PC-3 (cell line): ENCODE data around the gene TFAP2D. TPM values are rescaled to one million over a fixed set of nuclear protein-coding genes. Genes with fewer than 3 reads are reported as not detected.

Experiments
- ATAC-seq: fragments of 200-7000 bp; cut with Tn5 transposase; 2 replicates; pipeline ENCODE4 v1.9.1; 2020; ENCODE audit warnings: mild to moderate bottlenecking, moderate library complexity
- BruUV-seq: library from RNA; stranded (reverse); fragments of 400-500 nt; replicated peaks from 2 replicates; lab custom pipeline; 2021; lab: Mats Ljungman, UMichigan
- CTCF ChIA-PET: fragments of 300-600 bp; sonication (Branson Sonifier 250); formaldehyde crosslinking; loops from one replicate; lab custom pipeline; 2022; ENCODE audit warnings: antibody characterized with exemption; lab: Charles Lee
- POLR2A ChIA-PET: fragments of 300-600 bp; sonication (Branson Sonifier 250); formaldehyde crosslinking; loops from one replicate; lab custom pipeline; 2022; ENCODE audit warnings: antibody characterized with exemption; ENCODE audit not compliant: unreplicated experiment; lab: Charles Lee
- DNase-seq: peaks from one replicate; pipeline ENCODE4 v3.0.0-alpha.2; 2015
- H2AFZ ChIP-seq: fragments of 300-600 bp; sonication (generic); 2 replicates; pipeline ENCODE4 v1.6.0; 2016; ENCODE audit warnings: antibody characterized with exemption, low read length
- H3F3A ChIP-seq: fragments of 300-600 bp; sonication (generic); one replicate; pipeline ENCODE4 v1.6.0; 2017; ENCODE audit warnings: antibody characterized with exemption, low read length, control low read depth, mild to moderate bottlenecking; ENCODE audit not compliant: unreplicated experiment
- H3K27ac ChIP-seq: fragments of 300-600 bp; sonication (generic); 2 replicates; pipeline ENCODE4 v1.5.1; 2016; ENCODE audit warnings: mild to moderate bottlenecking, low read length
- H3K27me3 ChIP-seq: fragments of 300-600 bp; sonication (generic); 2 replicates; pipeline ENCODE4 v1.6.1; 2016; ENCODE audit warnings: low read length, mixed read lengths
- H3K36me3 ChIP-seq: fragments of 300-600 bp; sonication (generic); 2 replicates; pipeline ENCODE4 v1.6.1; 2016; ENCODE audit warnings: low read depth, mixed run types, low read length, mixed read lengths
- H3K4me1 ChIP-seq: fragments of 300-600 bp; sonication (generic); 2 replicates; pipeline ENCODE4 v1.5.1; 2016; ENCODE audit warnings: low read length; ENCODE audit not compliant: insufficient read depth
- H3K4me2 ChIP-seq: fragments of 300-600 bp; sonication (generic); 2 replicates; pipeline ENCODE4 v1.6.0; 2016; ENCODE audit warnings: low read length
- H3K4me3 ChIP-seq: fragments of 300-600 bp; sonication (generic); 2 replicates; pipeline ENCODE4 v1.5.1; 2016; ENCODE audit warnings: mild to moderate bottlenecking, low read length, mixed read lengths
- H3K79me2 ChIP-seq: fragments of 300-600 bp; sonication (generic); 2 replicates; pipeline ENCODE4 v1.6.1; 2017; ENCODE audit warnings: low read length, mixed read lengths
- H3K9ac ChIP-seq: fragments of 300-600 bp; sonication (generic); 2 replicates; pipeline ENCODE4 v1.6.0; 2016; ENCODE audit warnings: mild to moderate bottlenecking, low read length
- H3K9me2 ChIP-seq: fragments of 300-600 bp; sonication (generic); replicated peaks from 2 replicates; pipeline ENCODE4 v1.6.1; 2016; ENCODE audit warnings: mixed run types, low read length, mixed read lengths
- H3K9me3 ChIP-seq: fragments of 300-600 bp; sonication (generic); 2 replicates; pipeline ENCODE4 v1.6.1; 2016; ENCODE audit warnings: low read length, mixed read lengths
- H4K20me1 ChIP-seq: fragments of 300-600 bp; sonication (generic); 2 replicates; pipeline ENCODE4 v1.6.1; 2016; ENCODE audit warnings: low read length, mixed read lengths
- EZH2 ChIP-seq: fragments of 300-600 bp; sonication (generic); IDR thresholded peaks from one replicate; pipeline ENCODE4 v1.6.1; 2017; ENCODE audit warnings: antibody characterized with exemption, mild to moderate bottlenecking, low read length; ENCODE audit not compliant: unreplicated experiment
- EZH2phosphoT487 ChIP-seq: fragments of 300-600 bp; sonication (generic); IDR thresholded peaks from 2 replicates; pipeline ENCODE4 v1.6.1; 2018; ENCODE audit warnings: mild to moderate bottlenecking, antibody characterized with exemption, low read length, borderline replicate concordance
- intact Hi-C: fragments of 100-400 bp; cut with micrococcal nuclease; formaldehyde crosslinking; loops from 2 replicates; pipeline ENCODE4 v1.9.0; 2023
- total RNA-seq: library from RNA; depleted of rRNA; stranded (reverse); fragments of >200 nt; gene quantifications from 2 replicates; pipeline ENCODE4 v1.2.3, GENCODE V29; 2014
- TF ChIP-seq, protein P1 (sequence below): fragments of 300-600 bp; sonication (generic); conservative IDR thresholded peaks from 2 replicates; pipeline ENCODE4 v1.5.1; 2017; ENCODE audit warnings: antibody characterized with exemption, low read depth, mild to moderate bottlenecking, low read length

The TFAP2D gene
- total RNA-seq, 1 experiment from 2014 or later = not detected

DNA sequence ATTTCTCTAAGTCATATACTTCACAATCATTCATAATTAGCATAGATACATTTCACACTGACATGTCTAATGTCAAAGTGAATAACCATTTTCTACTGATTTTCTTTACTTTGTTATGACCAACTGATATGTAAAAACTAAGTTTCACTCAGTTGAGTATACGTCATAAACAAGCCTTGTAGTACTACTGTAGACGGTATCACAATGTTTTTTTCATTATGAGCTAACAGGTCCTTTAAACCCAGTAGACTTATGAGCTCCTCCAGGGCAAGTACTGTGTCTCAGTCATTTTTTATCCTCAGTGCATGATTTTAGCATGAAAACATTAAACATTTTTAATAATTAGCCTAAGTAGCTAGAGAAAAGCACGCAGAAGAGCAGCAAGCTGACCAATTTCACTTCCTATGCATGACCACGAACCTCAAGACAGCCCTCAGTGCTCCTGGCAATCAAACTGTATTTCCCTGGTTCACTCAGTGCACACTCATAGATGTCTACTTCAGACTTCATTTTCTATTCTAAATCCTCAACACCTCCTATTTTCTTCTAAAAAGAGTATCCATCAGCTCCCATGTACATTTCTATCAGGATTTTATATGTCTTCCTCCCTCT, 32.0 kb upstream of the TFAP2D start:
- DNase-seq = no peak
- ChIA-PET POLR2A (no interaction called here), CTCF (no interaction called here)
- H3K4me3 ChIP-seq = no peak overlapping the region
- no peaks in the 10 kb centered on the region for H3K79me2 ChIP-seq
- no peaks in the 10 kb centered on the region for H3K9me2 ChIP-seq
- H3K9ac ChIP-seq = no peak overlapping the region
- intact Hi-C loops = no loop called here
- H3K4me2 ChIP-seq = no peak overlapping the region
- H3K4me1 ChIP-seq = no peaks in the 10 kb centered on the region
- TF ChIP-seq, protein P1, sequence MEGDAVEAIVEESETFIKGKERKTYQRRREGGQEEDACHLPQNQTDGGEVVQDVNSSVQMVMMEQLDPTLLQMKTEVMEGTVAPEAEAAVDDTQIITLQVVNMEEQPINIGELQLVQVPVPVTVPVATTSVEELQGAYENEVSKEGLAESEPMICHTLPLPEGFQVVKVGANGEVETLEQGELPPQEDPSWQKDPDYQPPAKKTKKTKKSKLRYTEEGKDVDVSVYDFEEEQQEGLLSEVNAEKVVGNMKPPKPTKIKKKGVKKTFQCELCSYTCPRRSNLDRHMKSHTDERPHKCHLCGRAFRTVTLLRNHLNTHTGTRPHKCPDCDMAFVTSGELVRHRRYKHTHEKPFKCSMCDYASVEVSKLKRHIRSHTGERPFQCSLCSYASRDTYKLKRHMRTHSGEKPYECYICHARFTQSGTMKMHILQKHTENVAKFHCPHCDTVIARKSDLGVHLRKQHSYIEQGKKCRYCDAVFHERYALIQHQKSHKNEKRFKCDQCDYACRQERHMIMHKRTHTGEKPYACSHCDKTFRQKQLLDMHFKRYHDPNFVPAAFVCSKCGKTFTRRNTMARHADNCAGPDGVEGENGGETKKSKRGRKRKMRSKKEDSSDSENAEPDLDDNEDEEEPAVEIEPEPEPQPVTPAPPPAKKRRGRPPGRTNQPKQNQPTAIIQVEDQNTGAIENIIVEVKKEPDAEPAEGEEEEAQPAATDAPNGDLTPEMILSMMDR = no peak
- TF ChIP-seq EZH2phosphoT487 (no peak), EZH2 (no peak)
- no peak overlapping the region for H3K27ac ChIP-seq
- no peaks in the 10 kb centered on the region for H4K20me1 ChIP-seq
- no peak overlapping the region for H2AFZ ChIP-seq
- no peaks in the 10 kb centered on the region for H3F3A ChIP-seq
- H3K27me3 ChIP-seq = peaks cover 26% of the 10 kb centered on the region
- no TSS peak for BruUV-seq
- H3K36me3 ChIP-seq = no peaks in the 10 kb centered on the region
- H3K9me3 ChIP-seq = no peaks in the 10 kb centered on the region
- ATAC-seq = no peak

- BruUV-seq = no TSS peak
- H3F3A ChIP-seq = no peaks in the 10 kb centered on the region
- H3K4me1 ChIP-seq = no peaks in the 10 kb centered on the region
- no peaks in the 10 kb centered on the region for H3K9me3 ChIP-seq
- TF ChIP-seq EZH2 = no peak
- TF ChIP-seq EZH2phosphoT487 = no peak
- TF ChIP-seq, protein P1 = no peak
- H3K4me3 ChIP-seq = no peak overlapping the region
- H4K20me1 ChIP-seq = no peaks in the 10 kb centered on the region
- H3K36me3 ChIP-seq = no peaks in the 10 kb centered on the region
- POLR2A ChIA-PET = no interaction called here
- no peak overlapping the region for H2AFZ ChIP-seq
- DNase-seq = no peak
- CTCF ChIA-PET = no interaction called here
- H3K27ac ChIP-seq = no peak overlapping the region
- H3K9me2 ChIP-seq = no peaks in the 10 kb centered on the region
- no peaks in the 10 kb centered on the region for H3K79me2 ChIP-seq
- intact Hi-C loops = no loop called here
- no peak overlapping the region for H3K9ac ChIP-seq
- no peak for ATAC-seq
- no peak overlapping the region for H3K4me2 ChIP-seq
- peaks cover 19% of the 10 kb centered on the region; the same call in 1 of the 2 replicates for H3K27me3 ChIP-seq
These were observed 24.1 kb upstream of the TFAP2D start for GRCh38 chr6:50689210-50689609.

- no TSS peak for BruUV-seq
These were observed 21.4 kb upstream of the TFAP2D start for GRCh38 chr6:50691814-50692495.

More at GRCh38 chr6:50691814-50692495, 21.4 kb upstream of the TFAP2D start:
- no peak for TF ChIP-seq EZH2phosphoT487
- TF ChIP-seq EZH2 = no peak
- TF ChIP-seq, protein P1 = no peak
- no peaks in the 10 kb centered on the region for H4K20me1 ChIP-seq
- peaks cover 12% of the 10 kb centered on the region; the same call in 1 of the 2 replicates for H3K27me3 ChIP-seq
- ChIA-PET CTCF (no interaction called here), POLR2A (no interaction called here)
- no peaks in the 10 kb centered on the region for H3K9me2 ChIP-seq
- H2AFZ ChIP-seq = no peak overlapping the region
- ATAC-seq = no peak
- no peak overlapping the region for H3K4me2 ChIP-seq
- no peak overlapping the region for H3K4me3 ChIP-seq
- intact Hi-C loops = no loop called here
- no peak for DNase-seq
- H3F3A ChIP-seq = no peaks in the 10 kb centered on the region
- H3K27ac ChIP-seq = no peak overlapping the region
- no peaks in the 10 kb centered on the region for H3K4me1 ChIP-seq
- no peaks in the 10 kb centered on the region for H3K36me3 ChIP-seq
- H3K9me3 ChIP-seq = no peaks in the 10 kb centered on the region
- H3K79me2 ChIP-seq = no peaks in the 10 kb centered on the region
- H3K9ac ChIP-seq = no peak overlapping the region
